Peyer's patch (tissue), 4 donors: ENCODE measurements around the gene DIP2B.

Experiments
- CTCF ChIP-seq, 6 experiments: fragments of 450-650 bp in 4 of 6; fragments of 200-600 bp in 2 of 6; sonication (generic) in 1 of 6; IDR thresholded peaks; one replicate each; pipeline ENCODE4 v1.5.1; 2017 to 2019; ENCODE audit warnings: antibody characterized with exemption in 6 of 6, mild to moderate bottlenecking in 3 of 6, moderate library complexity in 1 of 6
- POLR2A ChIP-seq, 2 donors: fragments of 450-650 bp; IDR thresholded peaks; one replicate each; pipeline ENCODE4 v1.5.1; 2017; ENCODE audit warnings: antibody characterized with exemption in 2 of 2, mild to moderate bottlenecking in 2 of 2, moderate library complexity in 2 of 2

- no peak for TF ChIP-seq POLR2A (IDR thresholded peaks at IDR 0.05)
- no peak for TF ChIP-seq CTCF (IDR thresholded peaks at IDR 0.05)
Measured at GRCh38 chr12:50525422-50525821, 20.6 kb downstream of the DIP2B start.
